GM18951 (cell line): ENCODE data around the gene ARMC9.
"Not testable (repeated sequence)": the region's sequence is repeated elsewhere in the genome, so short reads cannot be mapped to it uniquely, and the experiment has no call there.

Source experiments
- POLR2A ChIP-seq: IDR thresholded peaks from 4 replicates; pipeline ENCODE4 v1.6.1; 2011; ENCODE audit warnings: mild to moderate bottlenecking; ENCODE audit not compliant: insufficient read length, insufficient read depth; ENCODE audit errors: extremely low read depth
- in situ Hi-C: fragments of 300-500 bp; cut with MboI; formaldehyde crosslinking; loops from one replicate; pipeline ENCODE4 v1.12.0; 2022; ENCODE audit warnings: low sequenced_read_pairs, mixed read lengths, inconsistent platforms; ENCODE audit not compliant: unreplicated experiment

Gene ARMC9

DNA sequence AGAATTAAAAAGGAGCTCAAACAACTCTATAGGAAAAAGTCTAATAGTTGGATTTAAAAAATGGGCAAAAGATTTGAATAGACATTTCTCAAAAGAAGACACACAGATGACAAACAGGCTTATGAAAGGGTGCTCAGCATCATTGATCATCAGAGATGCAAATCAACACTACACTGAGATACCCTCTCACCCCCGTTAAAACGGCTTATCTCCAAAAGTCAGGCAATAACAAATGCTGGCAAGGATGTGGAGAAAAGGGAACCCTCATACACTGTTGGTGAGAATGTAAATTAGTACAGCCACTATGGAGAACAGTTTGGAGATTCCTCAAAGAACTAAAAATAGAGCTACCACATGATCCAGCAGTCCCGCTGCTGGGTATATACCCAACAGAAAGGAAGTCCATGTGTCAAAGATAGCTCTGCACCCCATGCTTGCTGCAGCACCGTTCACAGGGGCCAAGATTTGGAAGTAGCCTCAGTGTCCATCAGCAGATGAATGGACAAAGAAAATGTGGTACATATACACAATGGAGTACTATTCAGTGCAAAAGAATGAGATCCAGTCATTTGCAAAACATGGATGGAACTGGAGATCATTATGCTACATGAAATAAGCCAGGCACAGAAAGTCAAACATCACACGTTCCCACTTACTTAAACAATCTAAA, 150.4 kb downstream of the ARMC9 start:
- in situ Hi-C loops, result no loop called here

DNA sequence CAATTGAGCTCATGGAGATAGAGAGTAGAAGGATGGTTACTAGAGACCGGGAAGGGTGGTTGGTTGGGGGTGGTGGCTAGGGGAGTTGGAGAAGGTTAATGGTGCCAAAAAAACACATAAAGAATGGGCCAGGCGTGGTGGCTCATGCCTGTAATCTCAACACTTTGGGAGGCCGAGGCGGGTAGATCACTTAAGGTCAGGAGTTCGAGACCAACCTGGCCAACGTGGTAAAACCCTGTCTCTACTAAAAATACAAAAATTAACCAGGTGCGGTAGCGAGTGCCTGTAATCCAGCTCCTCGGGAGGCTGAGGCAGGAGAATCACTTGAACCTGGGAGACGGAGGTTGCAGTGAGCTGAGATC, 150.9 kb downstream of the ARMC9 start:
- in situ Hi-C loops, result not testable (repeated sequence)

More for the DNA sequence above, 150.4 kb downstream of the ARMC9 start:
- TF ChIP-seq POLR2A, result no peak

DNA sequence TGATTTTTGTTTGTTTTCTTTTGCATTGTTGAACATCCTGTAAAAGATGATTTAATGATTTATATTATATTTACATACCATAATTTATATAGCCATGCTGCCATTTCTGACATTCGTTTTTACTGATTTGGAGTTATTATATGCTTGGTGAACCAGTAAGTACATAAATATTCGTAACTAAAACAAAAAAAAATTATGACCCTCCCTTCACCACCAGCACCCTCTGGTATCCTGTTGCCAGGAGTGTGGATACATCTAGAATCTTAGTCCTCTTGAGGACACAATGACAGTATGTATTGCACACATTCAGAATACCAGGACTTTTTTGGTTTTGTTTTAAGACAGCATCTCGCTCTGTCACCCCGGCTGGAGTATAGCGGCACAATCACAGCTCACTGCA, 153.2 kb downstream of the ARMC9 start:
- TF ChIP-seq POLR2A, result no peak
- in situ Hi-C loops, result no loop called here

DNA sequence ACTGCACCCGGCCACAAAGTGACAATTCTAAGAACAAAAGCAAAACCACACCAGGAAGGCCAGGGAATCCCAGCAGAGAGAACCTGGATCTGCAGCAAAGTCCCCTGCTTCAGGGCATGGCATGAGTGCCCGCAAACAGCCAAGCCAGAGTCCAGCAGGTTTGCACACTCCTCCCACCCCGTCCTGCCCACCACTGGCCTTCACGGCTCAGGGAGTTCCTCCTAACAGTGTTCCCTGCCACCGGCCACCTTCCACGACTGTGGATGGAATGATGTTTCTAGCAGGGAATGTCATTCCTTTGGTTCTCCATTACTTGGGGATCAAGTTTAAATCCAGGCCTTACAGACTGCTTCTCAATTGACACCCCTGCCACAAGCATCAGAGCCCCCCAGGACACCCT, 155.0 kb downstream of the ARMC9 start:
- in situ Hi-C loops, result no loop called here
- TF ChIP-seq POLR2A, result no peak

DNA sequence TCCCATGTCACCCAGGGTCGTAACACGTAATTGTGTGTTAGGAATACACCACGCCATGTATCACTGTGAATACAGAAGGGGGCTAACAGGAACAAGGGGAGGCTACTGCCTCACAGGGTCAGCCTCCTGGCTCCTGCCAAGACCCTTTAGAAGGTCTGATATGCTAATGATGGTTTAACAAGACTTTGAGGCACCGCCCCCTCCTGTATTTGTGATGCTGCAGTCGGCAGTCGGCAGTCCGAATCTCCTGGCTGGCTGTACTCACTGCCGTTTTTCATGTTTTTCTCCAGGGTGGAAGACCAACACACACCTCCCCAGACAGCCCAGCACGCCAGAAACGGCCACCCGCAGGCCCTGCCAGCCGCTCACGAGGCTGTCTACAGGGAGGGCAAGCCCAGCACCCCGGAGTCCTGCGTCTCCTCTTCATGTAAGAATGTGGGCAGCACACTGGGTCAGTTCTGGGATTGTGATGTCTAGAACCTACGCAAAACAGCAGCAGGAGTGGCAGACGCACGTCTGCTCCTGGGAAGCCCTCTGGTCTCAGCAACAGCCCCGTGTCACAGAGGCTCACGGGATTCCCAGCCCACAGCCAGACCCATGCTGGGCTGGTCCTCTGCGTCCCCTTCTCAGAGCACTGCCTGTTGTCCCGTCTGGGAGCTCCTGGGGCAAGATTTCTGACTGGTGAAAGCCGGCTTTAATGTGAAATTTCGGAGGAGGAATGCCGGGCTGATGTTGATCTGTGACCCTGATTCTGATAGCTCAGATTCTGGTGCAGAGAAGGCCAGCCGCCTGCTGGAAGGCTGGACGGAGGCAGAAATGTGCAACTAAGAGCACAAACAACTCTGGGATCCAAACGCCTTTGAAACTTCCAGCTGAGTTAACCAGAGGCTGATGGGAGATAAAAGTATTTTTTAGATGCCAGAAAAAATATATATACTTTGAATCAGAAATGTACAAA, 157.4 kb downstream of the ARMC9 start:
- TF ChIP-seq POLR2A, result no peak
- in situ Hi-C loops, result no loop called here

DNA sequence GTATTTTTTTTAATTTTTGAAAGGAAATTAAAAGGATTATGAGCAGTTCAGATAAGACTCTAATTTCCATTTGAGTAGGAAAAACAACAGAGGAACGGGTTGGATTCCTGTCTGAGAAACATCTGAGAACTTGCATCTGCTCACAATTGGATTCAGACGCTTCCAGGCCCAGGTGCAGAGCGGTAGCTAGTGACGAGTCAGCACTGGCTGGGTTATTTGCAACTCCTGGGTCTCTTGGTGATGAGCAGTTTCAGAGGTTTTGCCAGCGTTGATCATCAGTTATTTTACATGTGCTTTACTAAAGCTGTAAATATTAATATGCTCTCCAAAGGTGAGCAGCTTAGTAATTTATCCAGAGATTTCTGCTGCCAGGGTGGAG, 158.0 kb downstream of the ARMC9 start:
- in situ Hi-C loops, result no loop called here
- no peak for TF ChIP-seq POLR2A

DNA sequence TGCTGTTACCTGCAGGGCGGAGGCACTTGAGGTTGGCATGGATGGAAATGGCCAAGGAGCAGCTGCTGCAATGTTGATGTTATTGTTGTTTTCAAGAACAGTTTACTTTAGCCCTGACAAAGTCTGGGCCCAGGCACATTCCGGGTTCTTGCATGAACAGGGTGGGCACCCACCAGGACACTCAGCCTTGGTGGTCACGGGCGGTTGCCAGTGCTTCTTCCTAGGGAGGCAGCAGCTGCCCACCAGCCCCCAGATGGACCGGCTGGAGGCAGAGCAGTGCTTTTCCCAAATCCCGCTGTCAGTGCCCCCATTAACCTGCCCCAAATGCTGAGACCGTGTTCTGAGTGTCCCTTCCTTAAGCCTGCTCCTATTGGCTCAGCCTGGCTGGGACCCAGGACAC, 158.6 kb downstream of the ARMC9 start:
- in situ Hi-C loops, result no loop called here
- no peak for TF ChIP-seq POLR2A

DNA sequence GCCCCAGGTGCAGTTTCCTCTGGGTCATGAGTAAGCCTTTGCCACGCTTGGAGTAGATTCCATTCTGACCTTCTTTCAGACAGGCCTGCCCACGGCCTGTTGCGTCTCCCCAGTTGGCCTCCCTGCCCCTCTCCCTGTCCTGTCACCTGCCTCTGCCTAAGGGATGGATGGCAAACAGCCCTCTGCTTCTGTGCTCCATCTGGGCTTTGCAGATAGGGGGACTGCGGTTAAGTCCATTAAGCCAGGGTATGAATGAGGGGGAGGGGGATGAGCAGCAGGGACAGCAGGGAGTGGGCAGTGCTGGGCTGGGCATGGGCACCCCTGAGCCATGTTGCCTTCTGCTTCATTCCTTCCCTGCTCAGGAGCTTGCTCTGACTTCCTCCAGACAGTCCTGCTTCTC, 159.5 kb downstream of the ARMC9 start:
- no peak for TF ChIP-seq POLR2A

DNA sequence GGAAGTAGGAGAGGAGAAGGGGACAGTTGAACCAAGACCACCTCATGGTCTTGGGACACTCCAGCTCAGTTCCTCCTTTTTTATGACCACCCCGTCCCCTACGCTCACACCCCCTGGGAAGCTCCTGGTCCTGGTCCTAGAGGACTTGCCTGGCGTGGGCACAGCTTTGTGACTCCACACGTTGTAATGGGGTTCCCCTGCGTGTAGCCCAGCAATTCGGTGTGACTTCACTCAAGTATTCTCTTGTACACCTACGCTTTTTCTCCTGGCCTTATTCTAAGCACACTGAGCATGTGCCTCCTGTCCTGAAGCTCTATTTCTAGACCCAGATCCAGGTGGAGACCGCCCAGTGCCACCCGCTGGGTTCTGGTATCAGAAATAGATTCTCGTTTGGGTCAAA, 161.0 kb downstream of the ARMC9 start:
- in situ Hi-C loops, result no loop called here
- TF ChIP-seq POLR2A, result no peak

More for the DNA sequence above, 159.5 kb downstream of the ARMC9 start:
- in situ Hi-C loops, result no loop called here

DNA sequence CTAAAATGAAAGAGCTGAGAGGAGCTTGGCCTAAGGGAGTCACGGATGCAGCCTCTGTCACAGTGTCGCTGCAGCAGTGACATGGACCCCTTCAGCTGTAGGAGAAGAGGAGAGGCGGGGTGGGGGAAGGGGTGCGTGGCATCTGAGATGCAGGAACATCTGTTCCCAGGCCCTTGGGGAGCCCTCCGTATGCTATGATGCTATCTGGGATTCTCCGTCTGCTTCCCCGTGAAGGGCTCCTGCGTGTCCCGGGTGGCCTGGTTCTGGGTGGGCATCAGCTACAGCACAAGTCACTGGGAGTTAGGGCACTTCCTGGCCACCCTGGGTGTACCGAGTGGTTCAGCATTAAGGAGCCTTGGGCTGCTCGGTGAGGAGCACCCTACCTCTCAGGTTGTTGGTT, 161.5 kb downstream of the ARMC9 start:
- TF ChIP-seq POLR2A, result no peak

DNA sequence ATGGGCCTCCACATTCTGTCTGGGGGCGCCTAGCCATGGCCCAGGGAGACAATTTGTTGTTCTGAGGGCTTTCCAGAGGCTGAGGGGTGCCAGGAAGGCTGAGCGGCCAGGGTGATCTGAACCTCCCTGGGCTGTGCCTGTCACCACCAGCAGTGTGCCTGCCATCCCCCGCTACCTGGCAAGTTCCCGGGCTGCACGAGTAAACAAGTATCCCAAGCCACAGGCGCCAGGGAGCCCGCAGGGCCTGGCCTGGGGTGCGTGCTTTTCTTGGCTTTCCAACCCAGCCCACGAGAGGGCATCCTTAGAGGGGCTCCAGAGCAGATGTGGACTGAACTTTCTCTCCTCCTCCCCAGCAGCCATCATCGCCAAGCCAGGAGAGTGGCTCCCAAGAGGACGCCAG, 162.0 kb downstream of the ARMC9 start:
- in situ Hi-C loops, result no loop called here
- no peak for TF ChIP-seq POLR2A

More for the DNA sequence above, 161.5 kb downstream of the ARMC9 start:
- in situ Hi-C loops, result no loop called here

DNA sequence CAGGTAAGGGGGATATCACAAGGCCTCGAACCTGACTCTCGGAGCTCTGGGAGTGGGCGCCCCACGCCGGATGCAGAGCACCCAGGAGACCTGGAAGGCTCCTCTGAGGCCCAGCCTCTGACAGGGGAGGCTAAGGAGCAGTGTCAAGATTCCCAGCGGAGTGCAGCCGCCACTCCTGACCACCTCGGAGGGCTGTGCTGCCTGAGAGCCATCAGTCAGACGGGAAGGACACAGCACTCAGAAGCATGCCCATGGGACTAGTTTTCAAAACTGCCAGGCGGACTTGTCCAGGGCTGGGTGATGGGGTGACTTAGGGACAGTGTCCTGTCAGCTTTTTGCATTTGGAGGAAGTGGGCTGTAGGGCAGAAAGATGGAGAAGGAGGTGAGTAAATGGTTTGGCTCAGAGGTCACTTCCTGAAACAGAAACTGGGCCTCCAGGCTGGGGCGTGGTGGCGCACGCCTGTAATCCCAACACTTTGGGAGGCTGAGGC, 162.5 kb downstream of the ARMC9 start:
- no peak for TF ChIP-seq POLR2A
- in situ Hi-C loops, result no loop called here

DNA sequence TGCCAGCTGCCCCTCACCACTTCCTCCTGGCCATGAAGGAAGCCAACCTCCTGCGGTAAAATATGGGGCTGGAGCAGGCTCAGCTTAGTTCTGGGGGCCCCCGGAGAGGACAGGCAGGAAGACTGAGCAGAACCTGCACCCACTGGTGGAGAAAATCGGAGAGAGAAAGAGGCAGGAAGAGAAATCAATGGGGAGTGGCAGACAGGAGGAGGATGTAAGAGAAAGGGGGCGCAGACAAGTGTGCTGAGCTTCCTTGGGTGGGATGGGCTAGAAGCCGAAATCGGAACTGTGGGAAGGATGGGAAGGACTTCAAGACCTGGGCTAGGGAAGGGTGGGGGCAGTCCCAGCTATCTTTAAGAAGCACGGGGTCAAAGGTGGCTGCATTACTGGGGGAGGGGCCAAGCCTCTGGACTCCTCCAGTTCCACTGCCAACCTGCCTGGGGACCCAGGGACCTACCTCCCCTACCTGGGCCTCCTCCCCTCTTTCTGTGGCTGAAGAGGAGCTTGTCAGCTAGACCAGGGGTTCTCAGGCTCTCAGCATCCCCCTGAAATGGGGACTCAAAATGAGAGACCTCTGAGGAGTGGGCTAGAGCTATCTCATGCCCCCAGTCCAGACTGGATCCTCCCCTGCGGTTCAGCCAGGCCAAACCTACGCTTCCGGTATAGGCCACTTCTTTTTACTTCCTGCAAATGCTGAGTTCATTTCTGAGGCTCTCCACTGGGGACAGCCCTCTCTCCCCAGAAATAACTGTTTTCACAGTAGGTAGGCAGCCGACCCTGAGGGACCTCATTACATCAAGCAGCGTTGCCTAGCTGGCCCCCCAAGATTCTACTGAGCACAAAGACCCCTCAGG, 163.5 kb downstream of the ARMC9 start:
- in situ Hi-C loops, result no loop called here
- TF ChIP-seq POLR2A, result peak; percentile 45
